Heart right ventricle (tissue), 16 donors: ENCODE measurements around the gene SMNDC1. TPM values are rescaled to one million over a fixed set of nuclear protein-coding genes. Genes with fewer than 3 reads are reported as not detected.

Source experiments
- ATAC-seq, 8 donors: fragments of 200-7000 bp; cut with Tn5 transposase; one replicate each; pipeline ENCODE4 v1.9.1; 2020; ENCODE audit warnings: mild to moderate bottlenecking in 8 of 8, moderate library complexity in 8 of 8, moderate number of reproducible peaks in 1 of 8
- DNase-seq, 2 donors: peaks; one replicate each; pipeline ENCODE4 v3.0.0-alpha.2; 2020
- H3K27ac ChIP-seq, 10 donors: fragments of 200-600 bp; sonication (generic) in 2 of 10; one replicate each; pipeline versions ENCODE4 v1.5.0 to v1.8.0; 2020 to 2022; ENCODE audit warnings: mild to moderate bottlenecking in 3 of 10
- H3K27me3 ChIP-seq, 7 donors: fragments of 200-600 bp; one replicate each; pipeline ENCODE4 v1.8.0; 2021 to 2022; ENCODE audit warnings: mild to moderate bottlenecking in 2 of 7
- H3K36me3 ChIP-seq, 9 donors: fragments of 200-600 bp; sonication (generic) in 1 of 9; one replicate each; pipeline versions ENCODE4 v1.5.0 to v1.8.0; 2020 to 2022; ENCODE audit warnings: mild to moderate bottlenecking in 2 of 9
- H3K4me1 ChIP-seq, 9 donors: fragments of 200-600 bp; sonication (generic) in 1 of 9; one replicate each; pipeline versions ENCODE4 v1.5.0 to v1.8.0; 2020 to 2022; ENCODE audit warnings: mild to moderate bottlenecking in 4 of 9
- H3K4me3 ChIP-seq, 10 donors: fragments of 200-600 bp; sonication (generic) in 2 of 10; one replicate each; pipeline versions ENCODE4 v1.5.0 to v1.8.0; 2020 to 2022; ENCODE audit warnings: mild to moderate bottlenecking in 7 of 10, moderate library complexity in 2 of 10
- H3K9me3 ChIP-seq, 11 donors: fragments of 200-600 bp in 10 of 11; sonication (generic) in 2 of 11; one replicate each; pipeline versions ENCODE4 v1.5.0 to v1.8.0; 2013 to 2022; ENCODE audit warnings: mild to moderate bottlenecking in 2 of 11, control low read depth in 1 of 11, moderate library complexity in 1 of 11
- WGBS, 2 donors: extraction: QIAGEN DNeasy Blood & Tissue Kit; methylation state at CpG; one replicate each; pipeline ENCODE4 v1.1.7; 2013; ENCODE audit warnings: inconsistent platforms in 1 of 2; 5-methylcytosine and 5-hydroxymethylcytosine counted together
- intact Hi-C, 10 donors: fragments of 100-400 bp; cut with DNase I; formaldehyde crosslinking; loops; one replicate each; pipeline versions ENCODE4 v1.11.1 to v1.14.2; 2022
- polyA plus RNA-seq, 2 donors: library from polyadenylated mRNA; stranded (reverse); fragments of 200-250 nt; gene quantifications; one replicate each; pipeline ENCODE4 v1.2.3, GENCODE V29; 2013
- total RNA-seq, 10 donors: library from RNA; stranded (reverse); fragmentation: NEBNext Ultra II Directional in 3 of 10; extraction: Animal tissue kit (Norgen Biotek cat#: 25700) in 3 of 10; gene quantifications; one replicate each; pipeline versions ENCODE4 v1.2.1 to v1.2.4, GENCODE V29; 2021 to 2023
- TF ChIP-seq, protein P1 (sequence below), 9 donors: fragments of 200-600 bp; sonication (generic) in 2 of 9; IDR thresholded peaks; one replicate each; pipeline versions ENCODE4 v1.5.0 to v1.8.0; 2021 to 2022; ENCODE audit warnings: antibody characterized with exemption in 9 of 9, mild to moderate bottlenecking in 5 of 9, moderate library complexity in 1 of 9
- donor health status: Arrhythmogenic right ventricular cardiomyopathy.
- donor health status: ischemic (EF 13 %, LVEDD 7.1; RV severe dilation, severe dysfunction).
- donor health status: healthy with polysubstance abuse.
- donor health status: DM: no; HTN: yes; CAD: no.
- donor health status: DM: no; HTN: no; CAD: no.
- donor health status: ischemic (EF 25% LVEDD 6.9; RV normal size, moderate dysfunction).
- donor health status: ischemic (EF 25% LVEDD 5.7; RV mildly dilated, moderate dysfunction).
- donor health status: healthy.
- donor health status: DM: yes; HTN: yes; CAD: no.
- donor health status: Ischemic cardiomyopathy.
- donor health status: ischemic (EF 35%, LVEDD 5.7; RV mildly dilated, moderate dysfunction).
- donor health status: nonischemic (EF 11% LVEDD 7.7; RV severe dilation, severe dysfunction).
- donor health status: DM: yes; HTN: yes; CAD: no.
- donor health status: PGD.
- donor health status: ischemic (EF 29% LVEDD 5.4; RV normal size, mild dysfunction).
- donor health status: nonischemic (EF 23%, LVEDD 6.1; RV moderate dilation, normal function).

The SMNDC1 gene
- total and polyA plus RNA-seq, 12 donors: 10.1 to 28.0 (median 20.7) TPM

GRCh38 chr10:110303681-110304080 is 1.0 kb downstream of the SMNDC1 start:
- TF ChIP-seq, protein P1, sequence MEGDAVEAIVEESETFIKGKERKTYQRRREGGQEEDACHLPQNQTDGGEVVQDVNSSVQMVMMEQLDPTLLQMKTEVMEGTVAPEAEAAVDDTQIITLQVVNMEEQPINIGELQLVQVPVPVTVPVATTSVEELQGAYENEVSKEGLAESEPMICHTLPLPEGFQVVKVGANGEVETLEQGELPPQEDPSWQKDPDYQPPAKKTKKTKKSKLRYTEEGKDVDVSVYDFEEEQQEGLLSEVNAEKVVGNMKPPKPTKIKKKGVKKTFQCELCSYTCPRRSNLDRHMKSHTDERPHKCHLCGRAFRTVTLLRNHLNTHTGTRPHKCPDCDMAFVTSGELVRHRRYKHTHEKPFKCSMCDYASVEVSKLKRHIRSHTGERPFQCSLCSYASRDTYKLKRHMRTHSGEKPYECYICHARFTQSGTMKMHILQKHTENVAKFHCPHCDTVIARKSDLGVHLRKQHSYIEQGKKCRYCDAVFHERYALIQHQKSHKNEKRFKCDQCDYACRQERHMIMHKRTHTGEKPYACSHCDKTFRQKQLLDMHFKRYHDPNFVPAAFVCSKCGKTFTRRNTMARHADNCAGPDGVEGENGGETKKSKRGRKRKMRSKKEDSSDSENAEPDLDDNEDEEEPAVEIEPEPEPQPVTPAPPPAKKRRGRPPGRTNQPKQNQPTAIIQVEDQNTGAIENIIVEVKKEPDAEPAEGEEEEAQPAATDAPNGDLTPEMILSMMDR (IDR thresholded peaks at IDR 0.05): no peak
- intact Hi-C loops: no loop called here
- no peak for ATAC-seq
- Histone ChIP-seq H3K9me3 (no peaks in the 10 kb centered on the region), H3K27ac (peak overlapping the region in 6 of 10 donors; percentile 89 to 95 (median 92)), H3K4me3 (peak overlapping the region; percentile 79 to 96 (median 86)), H3K27me3 (no peaks in the 10 kb centered on the region), H3K4me1 (peaks cover 4 to 67% (median 56%) of the 10 kb centered on the region in 9 donors), H3K36me3 (peaks cover 0 to 48% (median 28%) of the 10 kb centered on the region in 9 donors)
- DNase-seq: no peak
- WGBS, 2 donors: 4 to 9% methylated on average over 4 of the region's 4 CpGs

GRCh38 chr10:110300486-110300986 is 4.2 kb downstream of the SMNDC1 start:
- Histone ChIP-seq H3K27ac (peak overlapping the region in 1 of 10 donors; percentile 19), H3K36me3 (peaks cover 0 to 79% (median 52%) of the 10 kb centered on the region in 9 donors), H3K4me3 (no peak overlapping the region), H3K9me3 (no peaks in the 10 kb centered on the region), H3K27me3 (no peaks in the 10 kb centered on the region), H3K4me1 (peaks cover 4 to 66% (median 48%) of the 10 kb centered on the region in 9 donors)
- intact Hi-C loops: no loop called here
- TF ChIP-seq, protein P1 (IDR thresholded peaks at IDR 0.05): no peak
- no peak for DNase-seq
- 52% methylated on average over 5 of the region's 5 CpGs for WGBS, 2 donors
- no peak for ATAC-seq

DNA sequence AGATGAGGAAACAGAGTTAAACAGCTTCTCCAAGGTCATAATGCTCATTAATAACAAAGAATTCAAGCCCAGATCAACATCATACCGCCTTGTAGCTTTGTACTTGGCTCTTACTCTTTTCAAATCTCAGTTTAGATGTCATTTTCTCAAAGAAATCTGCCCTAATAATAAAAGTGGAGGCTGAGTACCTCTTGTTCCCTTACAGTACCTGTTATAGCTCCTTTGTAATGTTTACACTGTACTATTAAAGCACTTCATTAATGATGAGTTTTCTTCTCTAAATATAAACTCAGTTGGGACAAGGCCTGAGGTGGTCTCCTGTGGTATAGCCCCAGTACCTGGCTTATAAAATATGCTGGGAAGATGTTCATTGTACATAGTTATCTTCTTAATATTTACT is 7.8 kb downstream of the SMNDC1 start:
- Histone ChIP-seq H3K9me3 (no peaks in the 10 kb centered on the region), H3K36me3 (peaks cover 0 to 100% (median 72%) of the 10 kb centered on the region in 9 donors), H3K27ac (no peak overlapping the region), H3K4me1 (peaks cover 0 to 43% (median 26%) of the 10 kb centered on the region in 9 donors), H3K4me3 (no peak overlapping the region), H3K27me3 (no peaks in the 10 kb centered on the region)
- WGBS, 2 donors: 90 to 98% methylated on average over 1 of the region's 1 CpG
- ATAC-seq (no peak), DNase-seq (no peak)
- intact Hi-C loops: no loop called here
- TF ChIP-seq, protein P1 (IDR thresholded peaks at IDR 0.05): no peak

DNA sequence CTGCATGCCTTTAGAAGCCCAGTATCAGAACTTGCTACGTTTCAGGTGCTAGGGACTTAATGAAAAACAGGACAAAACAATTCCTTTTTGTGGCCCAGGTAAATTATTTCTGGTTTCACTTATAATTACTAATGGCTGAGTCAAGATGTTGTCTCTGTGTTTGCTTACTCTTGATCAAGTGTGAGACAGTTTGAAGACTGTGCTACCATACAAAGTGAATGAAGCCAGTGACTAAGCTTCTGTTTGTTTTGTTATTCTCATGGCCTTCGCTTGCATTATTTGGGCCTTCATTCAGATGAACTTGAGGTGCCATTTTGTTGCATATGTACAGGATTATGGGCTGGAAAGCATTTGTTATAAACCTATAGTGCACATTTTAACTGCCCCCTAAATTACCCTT is 17.9 kb downstream of the SMNDC1 start:
- 87 to 95% methylated on average over 2 of the region's 2 CpGs for WGBS, 2 donors
- H3K27ac ChIP-seq: no peak overlapping the region
- no peaks in the 10 kb centered on the region for H3K9me3 ChIP-seq
- TF ChIP-seq, protein P1 (IDR thresholded peaks at IDR 0.05): no peak
- H3K4me1 ChIP-seq: peaks cover 0 to 15% (median 0%) of the 10 kb centered on the region in 9 donors
- no peak for ATAC-seq
- peaks cover 0 to 84% (median 29%) of the 10 kb centered on the region in 9 donors for H3K36me3 ChIP-seq
- intact Hi-C loops: loop anchor here in 1 of 10 donors (10.0 kb wide), 1 partner anchor 402 kb away; no protein-coding TSS in a partner anchor
- no peak for DNase-seq
- no peak overlapping the region for H3K4me3 ChIP-seq
- no peaks in the 10 kb centered on the region for H3K27me3 ChIP-seq
